ENCODE measurements around the gene AUTS2. TPM values are rescaled to one million over a fixed set of nuclear protein-coding genes. Genes with fewer than 3 reads are reported as not detected.
A peak's percentile ranks its signal among the peaks of the same experiment; 100 is the strongest.

Gene AUTS2
- total RNA-seq, 1 experiment from 2014 or later = 4.2 TPM

DNA sequence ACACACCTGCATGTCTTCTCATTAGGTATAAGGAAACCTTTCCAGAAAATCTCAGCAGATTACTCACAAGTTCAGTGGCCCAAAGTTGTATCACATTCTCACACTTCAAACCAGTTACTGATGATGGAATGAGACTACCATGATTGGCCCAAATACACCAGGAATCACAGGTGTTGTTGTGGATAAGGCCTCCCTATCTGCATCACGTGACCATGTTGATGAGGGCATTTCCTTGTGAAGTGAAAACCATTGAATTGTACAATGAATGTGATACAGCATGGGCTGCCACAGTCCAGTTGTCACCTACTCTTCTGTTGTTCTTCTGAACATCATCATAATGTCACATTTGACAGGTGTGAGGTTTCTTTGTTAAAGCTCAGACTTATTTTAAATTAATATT, 431.7 kb downstream of the AUTS2 start:
- DNase-seq (ENCODE audit: low spot score) = no peak

DNA sequence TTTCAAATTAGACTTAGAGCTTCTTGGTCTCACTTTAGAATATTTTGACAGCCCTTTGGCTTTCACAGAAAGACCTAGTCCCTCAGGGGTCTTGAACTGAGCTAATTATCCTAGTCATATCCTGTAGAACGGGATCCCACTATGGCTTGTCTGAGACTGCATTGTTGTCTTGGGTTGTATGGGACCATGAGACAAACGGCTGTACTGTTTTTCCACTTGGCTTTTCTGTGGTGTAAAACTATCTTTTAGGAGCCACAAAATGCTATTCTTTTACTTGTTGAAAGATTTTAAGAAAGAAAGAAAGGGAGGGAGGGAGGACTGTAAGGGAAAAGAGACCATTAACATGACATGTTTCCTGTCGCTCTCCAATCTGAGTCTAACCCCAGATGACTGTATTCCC, 432.5 kb downstream of the AUTS2 start:
- no peak for DNase-seq (ENCODE audit: low spot score)

DNA sequence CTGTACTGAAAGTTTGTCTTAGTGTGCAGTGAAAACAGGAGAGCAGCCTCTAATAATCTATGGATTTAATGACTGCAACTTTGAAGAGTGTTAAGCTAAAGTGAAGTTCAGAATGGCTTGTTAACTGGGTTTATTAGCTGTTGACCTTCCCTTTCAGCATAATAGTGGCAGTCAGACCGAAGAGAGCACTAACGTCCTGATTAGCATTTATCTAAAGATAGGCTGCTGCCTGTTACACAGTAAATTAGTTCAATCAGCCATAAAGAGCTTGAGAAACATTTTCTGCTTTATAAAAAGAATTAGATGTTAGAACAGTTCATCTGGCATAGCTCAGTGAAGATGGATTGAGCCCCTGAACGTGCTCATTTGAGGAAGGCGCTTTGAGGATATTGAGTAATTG, 433.0 kb downstream of the AUTS2 start:
- DNase-seq (ENCODE audit: low spot score) = no peak

DNA sequence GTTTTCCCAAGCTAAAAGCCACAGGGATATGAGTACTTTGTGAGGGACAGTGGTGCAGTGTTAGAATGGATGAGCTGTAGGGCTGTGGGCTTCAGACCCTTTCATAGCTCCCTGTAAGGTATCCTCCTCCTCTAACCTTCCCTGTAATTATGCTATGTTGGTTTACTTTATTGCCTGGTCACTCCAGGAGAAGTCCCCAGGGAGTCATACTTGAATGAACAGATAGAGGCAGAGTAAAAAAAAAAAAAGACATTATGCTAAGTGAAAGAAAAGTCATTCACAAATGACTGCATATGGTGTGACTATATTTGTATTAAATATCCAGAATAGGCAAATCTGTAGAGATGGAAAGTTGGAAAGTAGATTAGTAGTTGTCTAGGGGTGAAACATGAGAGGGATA, 434.4 kb downstream of the AUTS2 start:
- no peak for DNase-seq (ENCODE audit: low spot score)

DNA sequence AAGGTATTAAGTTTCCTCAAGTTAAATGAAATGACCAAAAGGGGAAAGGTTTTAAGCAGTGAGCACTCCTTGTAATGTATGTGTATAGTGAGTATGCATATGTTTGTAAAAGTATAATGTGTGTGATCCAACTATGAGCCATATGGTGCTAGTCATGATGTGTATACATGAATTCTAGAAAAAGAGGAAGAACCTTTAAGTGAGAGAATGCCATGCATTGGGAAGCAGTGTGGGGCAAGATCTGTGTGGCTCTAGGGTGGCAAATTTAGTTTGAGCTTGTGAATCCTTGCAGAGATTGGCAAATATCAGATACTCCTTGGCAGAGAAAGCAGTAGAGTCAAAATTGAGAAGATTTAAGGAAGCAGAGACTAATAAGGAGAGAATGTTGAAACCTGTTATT, 435.0 kb downstream of the AUTS2 start:
- no peak for DNase-seq (ENCODE audit: low spot score)

DNA sequence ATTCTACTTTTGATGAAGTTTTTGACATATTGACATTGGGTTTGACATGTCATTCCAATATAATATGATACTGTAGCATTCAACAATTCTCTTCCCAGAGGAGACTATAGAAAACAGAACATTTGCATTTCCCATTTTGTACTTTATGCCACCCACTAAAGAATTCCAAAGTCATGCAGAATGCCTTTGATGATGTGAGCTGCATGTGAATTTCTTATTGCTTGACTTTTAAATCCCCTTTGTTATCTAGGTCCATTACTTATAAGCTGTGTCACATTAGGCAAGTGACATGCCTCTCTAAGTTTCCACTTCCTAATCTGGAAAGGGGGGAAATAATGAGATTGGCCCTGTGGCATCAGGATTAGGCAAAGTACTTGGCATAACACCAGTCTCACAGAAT, 436.7 kb downstream of the AUTS2 start:
- DNase-seq (ENCODE audit: low spot score) = no peak

DNA sequence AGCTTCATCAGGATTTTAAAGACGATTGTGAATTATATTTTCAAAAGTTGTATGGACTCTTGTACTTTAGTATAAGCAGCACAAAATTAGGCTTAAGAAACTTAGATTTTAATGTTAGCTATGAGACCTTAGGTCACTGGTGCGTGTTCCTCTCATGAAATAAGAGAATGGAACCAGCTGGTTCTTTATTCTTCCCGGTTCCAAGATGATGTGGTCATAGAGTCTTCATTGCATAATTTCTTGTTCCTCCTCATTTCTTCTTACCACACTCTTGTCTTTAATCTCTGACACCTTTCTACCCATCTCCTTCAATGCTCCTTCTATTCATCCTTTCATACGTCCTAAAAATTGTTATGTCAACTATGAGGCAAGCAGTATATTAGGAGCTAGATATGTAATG, 437.2 kb downstream of the AUTS2 start:
- no peak for DNase-seq (ENCODE audit: low spot score)

DNA sequence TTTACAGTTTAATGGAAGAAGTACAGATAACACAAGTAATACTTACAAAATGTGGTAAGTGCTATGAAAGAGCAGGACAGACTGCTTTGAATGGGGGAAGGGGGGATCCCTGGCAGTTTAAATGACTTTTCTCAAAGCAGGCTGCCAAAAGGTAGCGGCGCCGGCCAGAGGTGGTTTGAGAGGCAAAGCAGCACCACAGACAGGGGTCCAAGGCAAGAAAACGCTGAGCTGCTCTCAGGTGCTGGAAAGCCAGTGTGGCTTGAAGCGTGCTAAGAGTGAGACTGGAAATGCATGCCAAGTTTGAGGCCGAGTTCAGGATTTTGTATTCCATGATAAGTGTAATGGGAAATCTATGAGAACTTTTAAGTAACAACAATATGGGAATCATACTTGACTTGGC, 437.7 kb downstream of the AUTS2 start:
- DNase-seq (ENCODE audit: low spot score) = no peak

DNA sequence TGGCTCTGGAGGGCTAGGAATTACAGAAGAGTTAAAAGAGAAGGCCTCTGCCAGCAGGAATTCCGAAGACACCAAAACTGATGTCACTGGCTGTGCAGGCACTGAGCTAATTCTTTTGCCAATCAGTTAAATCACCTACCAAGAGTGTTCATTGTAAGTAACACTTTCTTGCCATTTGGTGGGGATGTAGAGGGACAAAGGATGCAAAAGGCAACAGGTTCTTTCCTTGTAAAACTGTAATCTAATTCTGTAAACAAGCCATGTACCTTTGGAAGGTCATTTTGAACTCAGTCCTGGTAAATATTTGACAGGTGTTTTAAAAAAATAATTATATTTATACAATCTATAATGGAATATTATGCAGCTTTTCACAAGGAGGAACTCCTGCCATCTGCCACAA, 438.4 kb downstream of the AUTS2 start:
- no peak for DNase-seq (ENCODE audit: low spot score)

DNA sequence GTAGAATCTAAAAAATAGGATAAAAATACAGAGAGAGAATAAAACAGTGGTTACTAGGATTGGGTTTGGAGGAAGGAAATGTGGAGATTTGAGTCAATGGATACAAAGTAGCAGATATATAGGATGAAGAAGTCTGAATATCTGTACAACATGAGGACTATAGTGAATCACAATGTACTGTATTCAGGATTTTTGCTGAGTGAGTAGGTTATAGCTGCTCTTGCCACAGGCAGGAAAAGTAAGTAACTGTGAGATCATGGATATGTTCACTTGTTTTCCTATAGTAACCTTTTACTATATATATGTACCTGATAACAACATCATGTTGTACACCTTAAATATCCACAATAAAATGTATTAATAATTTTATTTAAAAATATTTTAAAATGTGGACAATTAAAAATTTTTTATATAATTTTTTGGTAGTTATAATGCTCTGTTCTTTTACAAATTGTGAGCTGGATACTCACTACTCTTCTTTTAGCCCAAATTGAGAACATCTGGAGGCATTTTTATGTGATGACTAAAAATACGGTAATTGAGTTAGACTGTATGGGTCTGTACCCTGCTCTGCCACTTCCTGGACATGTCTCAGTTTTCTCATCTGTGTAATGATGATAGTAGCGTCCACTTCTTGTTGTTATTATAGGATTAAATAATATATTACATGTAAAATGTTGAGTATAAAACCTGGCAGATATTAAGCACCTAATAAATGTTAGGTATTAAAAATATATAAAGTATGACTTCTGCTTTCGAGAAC, 439.1 kb downstream of the AUTS2 start:
- no peak for DNase-seq (ENCODE audit: low spot score)

DNA sequence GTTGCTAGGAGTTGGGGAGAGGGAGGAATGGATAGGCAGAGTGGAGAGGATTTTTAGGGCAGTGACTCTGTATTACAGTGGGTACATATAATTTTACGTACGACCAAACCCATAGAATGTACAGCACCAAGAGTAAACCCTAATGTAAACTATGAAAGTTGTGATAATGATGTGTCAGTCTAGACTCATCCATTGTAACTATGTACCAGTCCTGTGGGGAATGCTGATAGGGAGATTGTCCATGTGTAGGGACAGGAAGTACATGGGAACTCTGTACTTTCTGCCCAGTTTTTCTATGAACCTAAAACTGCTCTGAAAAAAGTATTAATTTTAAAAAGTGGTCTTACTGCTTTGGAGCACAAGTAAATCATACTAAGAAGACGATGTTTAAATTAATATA, 441.8 kb downstream of the AUTS2 start:
- DNase-seq (ENCODE audit: low spot score) = no peak

DNA sequence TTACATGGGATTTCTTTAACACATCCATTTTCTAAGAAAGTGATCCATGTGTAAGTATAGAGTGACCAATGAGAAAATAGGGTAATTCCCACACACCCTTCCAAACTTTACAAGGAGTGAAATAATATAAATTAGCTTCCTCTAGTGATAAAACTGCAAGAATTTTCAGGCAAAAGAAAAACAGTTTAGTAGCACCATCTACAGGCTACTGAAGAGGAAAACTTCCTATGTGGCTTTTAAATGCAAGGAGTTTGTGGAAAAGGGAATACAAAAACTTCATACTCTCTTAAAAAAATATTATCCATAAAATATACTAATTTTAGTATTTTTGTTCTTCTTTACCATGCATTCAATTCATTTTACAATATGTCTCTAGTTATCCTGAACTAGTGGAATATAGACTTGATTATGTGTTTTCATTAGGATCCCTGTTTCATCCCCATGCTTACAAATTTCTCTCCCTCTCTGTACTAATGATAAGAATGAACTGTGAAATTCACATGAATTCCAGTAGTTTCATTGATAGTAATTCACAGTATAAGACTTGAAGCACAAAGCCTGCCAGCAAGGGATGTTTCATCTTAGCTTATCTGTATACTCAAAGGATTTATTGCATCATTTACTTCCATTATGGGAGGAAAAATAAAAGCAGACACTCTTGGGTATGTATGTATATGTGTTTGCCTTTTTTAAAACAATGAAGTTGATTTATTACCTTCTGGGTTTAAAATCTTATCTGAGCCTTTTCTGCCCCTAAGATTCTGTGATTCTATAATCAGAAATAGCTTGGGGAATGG, 442.9 kb downstream of the AUTS2 start:
- peak; percentile 24 for DNase-seq (ENCODE audit: low spot score)

DNA sequence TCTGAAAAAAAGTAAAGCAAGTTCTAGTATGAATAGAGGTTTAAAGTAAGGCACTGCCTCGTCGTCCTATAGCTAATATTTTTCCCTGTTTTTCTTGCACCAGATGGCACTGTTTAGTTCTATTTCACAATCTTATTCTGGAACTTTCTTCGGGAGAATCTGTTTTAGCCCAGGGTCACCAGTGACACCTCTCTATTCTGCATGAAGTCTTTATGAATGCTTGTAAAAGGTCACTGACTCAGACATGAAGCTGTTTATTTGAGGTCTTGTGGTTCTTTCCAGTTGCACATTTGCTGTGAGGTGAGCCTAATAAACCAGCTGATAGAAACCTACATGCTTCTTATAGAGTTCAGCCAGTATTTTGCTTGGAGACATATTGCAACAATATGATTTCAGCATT, 444.3 kb downstream of the AUTS2 start:
- peak; percentile 34 for DNase-seq (ENCODE audit: low spot score)

DNA sequence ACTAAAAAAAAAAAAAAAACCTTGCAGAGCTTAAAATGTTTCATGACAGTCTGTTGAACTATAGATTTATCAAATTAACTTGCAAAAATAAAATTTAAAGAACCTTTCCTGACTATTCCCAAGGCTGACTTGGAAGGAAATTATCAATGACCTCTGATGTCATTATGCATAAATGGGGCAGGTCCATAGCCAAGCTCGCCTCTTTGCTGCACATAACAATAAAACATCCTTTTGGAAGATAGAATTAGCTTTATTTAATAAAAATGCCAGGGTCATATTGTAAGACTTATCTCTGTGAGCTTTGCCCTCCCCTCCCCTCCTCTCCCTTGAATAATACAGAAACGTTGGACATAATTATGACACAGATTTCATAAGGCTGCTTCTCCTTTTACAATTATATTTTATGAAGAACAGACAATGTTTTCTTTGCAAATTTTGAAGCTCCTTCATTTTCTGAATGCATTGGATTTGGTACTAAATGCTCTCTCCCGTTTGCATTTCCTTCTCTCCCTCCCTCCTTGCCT, 444.8 kb downstream of the AUTS2 start:
- DNase-seq (ENCODE audit: low spot score) = no peak

DNA sequence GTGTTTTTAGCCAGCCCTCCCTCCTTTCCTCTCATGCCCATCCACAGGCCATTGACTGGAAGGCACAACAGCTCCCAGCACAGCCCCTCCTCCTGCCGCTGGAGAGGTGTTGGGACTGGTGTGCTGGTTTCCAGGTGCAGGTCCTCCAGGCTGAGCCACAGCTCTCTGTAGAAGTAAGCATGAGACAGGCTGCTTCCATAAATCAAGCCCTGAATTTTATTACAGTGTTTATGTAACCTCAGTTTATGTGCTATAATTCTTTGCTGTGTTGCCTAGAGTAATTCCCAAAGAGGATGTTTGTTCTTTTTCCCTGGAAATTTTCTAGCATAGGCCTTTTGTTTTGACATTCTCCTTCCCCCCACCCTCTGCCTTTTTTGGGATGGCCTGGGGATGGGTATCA, 445.8 kb downstream of the AUTS2 start:
- no peak for DNase-seq (ENCODE audit: low spot score)

DNA sequence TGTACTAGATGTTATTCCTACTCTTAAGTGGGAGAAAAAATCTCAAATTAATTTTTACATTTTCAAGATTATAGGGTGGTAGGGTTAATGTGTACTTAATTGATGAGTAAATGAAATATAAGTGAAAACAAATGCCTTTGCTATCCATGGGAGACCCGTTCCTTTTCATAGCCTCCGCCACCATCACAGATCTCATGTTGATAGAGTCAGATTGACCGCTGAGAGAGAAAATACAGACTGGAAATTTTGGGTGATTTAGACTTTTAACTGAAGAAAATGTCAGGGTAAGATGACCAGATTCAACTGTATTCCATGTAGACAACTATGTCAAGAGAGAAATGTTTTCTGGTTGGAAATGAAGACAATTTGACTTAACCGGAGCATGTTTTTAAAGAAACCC, 446.2 kb downstream of the AUTS2 start:
- DNase-seq (ENCODE audit: low spot score) = no peak

DNA sequence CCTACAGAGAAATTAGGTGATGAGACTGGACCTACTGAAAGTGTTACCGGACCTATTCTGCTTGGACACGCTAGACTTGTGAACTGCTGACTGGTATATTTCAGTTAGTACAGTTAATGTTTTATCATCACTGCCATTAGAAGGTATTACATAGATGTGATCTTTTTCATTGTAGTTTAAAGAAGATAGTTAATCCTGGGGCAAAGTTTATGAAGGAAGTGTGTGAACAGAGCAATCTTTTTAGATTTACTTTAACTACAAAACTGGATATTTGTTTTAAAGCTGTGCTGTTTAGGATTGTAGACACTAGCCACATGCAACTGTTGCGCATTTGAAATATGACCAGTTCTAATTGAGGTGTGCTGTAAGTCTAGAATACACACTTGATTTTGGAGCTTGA, 446.7 kb downstream of the AUTS2 start:
- DNase-seq (ENCODE audit: low spot score) = no peak

DNA sequence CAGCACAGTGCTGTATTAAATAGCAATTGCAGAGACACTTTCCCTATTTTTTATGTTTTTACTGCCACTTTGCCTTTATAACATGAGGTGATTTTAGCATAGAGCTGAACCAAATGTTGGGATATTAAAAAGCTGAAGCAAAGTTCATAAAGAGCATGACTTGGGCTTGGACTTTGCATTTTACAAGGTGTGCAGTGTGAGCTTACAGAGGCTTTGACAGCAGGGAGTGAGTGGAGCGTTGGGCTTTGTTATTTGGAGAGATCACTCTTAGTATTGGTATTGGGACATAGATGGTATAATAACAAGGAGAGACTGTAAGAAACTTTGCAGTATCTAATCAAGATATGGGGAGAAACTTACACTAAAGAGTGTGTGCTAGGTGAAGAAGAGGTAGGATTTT, 449.1 kb downstream of the AUTS2 start:
- no peak for DNase-seq (ENCODE audit: low spot score)

DNA sequence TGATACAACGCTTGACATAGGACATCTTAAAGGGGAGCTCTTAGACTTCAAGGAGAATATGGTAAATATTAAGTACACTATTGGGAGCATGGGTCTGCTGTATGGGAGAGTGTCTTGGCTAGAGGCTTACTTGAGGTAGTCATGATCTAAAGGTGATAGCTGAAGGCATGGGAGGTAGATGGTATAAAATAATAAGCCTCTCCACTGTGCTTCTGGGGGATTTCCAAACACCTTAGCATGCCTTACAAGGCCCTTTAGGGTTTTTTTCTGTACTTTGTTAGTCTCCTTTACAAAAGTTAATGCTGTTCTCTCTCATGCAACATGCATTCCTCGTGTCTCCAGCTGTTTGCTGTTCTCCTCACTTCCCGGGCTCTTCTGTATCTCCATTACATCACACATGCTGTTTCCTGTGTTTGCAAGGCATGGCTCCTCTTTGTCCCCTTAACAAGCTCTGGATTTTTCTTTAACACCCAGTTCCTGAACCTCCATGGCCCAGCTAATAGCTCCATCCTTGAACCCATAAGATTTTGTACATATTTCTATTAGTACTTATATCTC, 449.7 kb downstream of the AUTS2 start:
- no peak for DNase-seq (ENCODE audit: low spot score)

DNA sequence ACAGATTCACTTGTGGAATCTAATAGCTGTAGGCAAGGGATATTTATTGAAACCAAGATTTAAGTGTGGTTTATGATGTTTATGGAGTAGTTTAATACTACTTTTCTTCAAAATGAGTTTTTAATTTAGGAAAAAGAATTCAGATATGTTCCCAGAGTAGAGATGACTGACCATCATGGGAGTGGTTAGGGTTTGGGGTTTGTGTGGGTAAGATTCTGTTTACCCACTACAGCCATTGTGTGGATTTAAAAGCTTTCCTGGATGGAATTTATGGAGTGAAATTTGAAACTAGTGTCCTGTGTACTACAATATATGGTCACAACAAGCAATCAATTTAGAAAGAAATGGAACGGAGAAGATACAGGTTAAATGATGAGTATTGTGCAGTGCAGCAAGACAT, 453.5 kb downstream of the AUTS2 start:
- DNase-seq (ENCODE audit: low spot score) = no peak

DNA sequence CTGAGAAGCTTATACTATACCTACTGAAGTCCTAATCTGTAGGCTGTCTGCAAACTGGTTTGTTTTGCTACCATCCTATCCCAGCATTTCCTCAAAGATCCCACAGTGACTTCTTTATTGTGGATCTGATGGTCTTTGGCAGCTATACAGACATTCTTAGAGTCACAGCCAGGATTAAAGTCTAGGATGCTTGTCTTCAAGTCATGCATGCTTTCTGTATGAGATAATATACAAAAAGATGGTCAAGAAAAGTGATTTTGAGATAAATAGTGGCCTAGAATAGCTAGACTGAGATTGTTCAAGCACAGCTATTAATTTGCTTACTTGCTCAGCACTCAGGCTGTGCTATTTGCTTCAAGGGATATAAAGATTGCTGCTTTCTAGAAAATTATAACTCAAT, 454.4 kb downstream of the AUTS2 start:
- no peak for DNase-seq (ENCODE audit: low spot score)

DNA sequence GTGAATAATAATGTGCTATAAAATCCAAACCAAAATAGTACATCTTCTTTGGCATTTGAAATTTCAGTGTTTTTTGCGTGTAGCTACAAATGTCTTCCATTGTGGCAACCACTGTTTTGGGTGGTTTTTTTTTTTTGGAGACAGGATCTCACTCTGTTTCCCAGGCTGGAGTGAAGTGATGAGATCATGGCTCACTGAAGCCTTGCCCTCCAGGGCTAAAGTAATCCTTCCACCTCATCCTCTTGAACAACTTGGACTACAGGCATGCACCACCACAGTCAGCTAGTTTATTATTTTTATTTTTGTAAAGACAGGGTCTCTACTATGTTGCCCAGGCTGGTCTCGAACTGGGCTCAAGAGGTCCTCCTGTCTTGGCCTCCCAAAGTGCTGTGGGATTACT, 455.1 kb downstream of the AUTS2 start:
- no peak for DNase-seq (ENCODE audit: low spot score)

DNA sequence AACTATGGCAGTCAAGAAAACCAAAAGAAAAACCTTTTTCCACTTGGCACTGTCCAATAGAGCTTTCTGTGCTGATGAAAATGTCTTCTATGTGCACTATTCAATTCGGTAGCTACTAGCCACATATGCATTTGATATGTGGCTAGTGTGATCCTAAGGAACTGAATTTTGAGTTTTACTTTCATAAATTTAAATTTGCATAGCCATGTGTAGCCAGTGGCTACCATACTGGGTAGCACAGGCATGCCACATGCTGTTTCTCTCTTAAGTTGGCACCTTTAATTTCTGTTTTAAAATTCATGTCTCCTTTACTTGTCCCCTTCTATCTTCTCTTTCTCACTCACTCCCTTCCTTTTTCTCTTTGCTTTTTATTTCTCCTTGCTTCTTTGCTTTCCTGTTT, 455.7 kb downstream of the AUTS2 start:
- no peak for DNase-seq (ENCODE audit: low spot score)
